GM23338 (cell line): Measurements from ENCODE around the gene MZB1. TPM values are rescaled to one million over a fixed set of nuclear protein-coding genes. Genes with fewer than 3 reads are reported as not detected.

Source experiments
- CREB1 ChIP-seq: fragments of 250-450 bp; sonication (Bioruptor Pico); IDR thresholded peaks from 2 replicates; pipeline ENCODE4 v1.5.0; 2020; ENCODE audit warnings: low read depth, mild to moderate bottlenecking, moderate library complexity
- EZH2phosphoT487 ChIP-seq: fragments of 200-600 bp; sonication (generic); IDR thresholded peaks from one replicate; pipeline ENCODE4 v1.8.1; 2018; ENCODE audit warnings: antibody characterized with exemption; ENCODE audit not compliant: unreplicated experiment
- NANOG ChIP-seq: IDR thresholded peaks from 2 replicates; pipeline ENCODE4 v1.6.1; 2016; ENCODE audit warnings: antibody characterized with exemption, borderline replicate concordance
- POLR2AphosphoS5 ChIP-seq: IDR thresholded peaks from 2 replicates; pipeline ENCODE4 v1.6.1; 2016; ENCODE audit warnings: antibody characterized with exemption, low read depth
- STAT1 ChIP-seq: IDR thresholded peaks from one replicate; pipeline ENCODE4 v1.6.1; 2016; ENCODE audit warnings: antibody characterized with exemption; ENCODE audit not compliant: unreplicated experiment
- ZNF331 ChIP-seq: fragments of 250-450 bp; sonication (Bioruptor Pico); IDR thresholded peaks from 2 replicates; pipeline ENCODE4 v1.5.0; 2020; ENCODE audit warnings: low read depth, mild to moderate bottlenecking, moderate library complexity
- polyA plus RNA-seq: library from polyadenylated mRNA; unstranded; fragments of >200 nt; fragmentation: Nextera tagmentation; extraction: Ambion mirVana; gene quantifications from 2 replicates; pipeline ENCODE4 v1.2.1, GENCODE V29; 2016
- total RNA-seq: library from RNA; depleted of rRNA; stranded (reverse); fragments of >200 nt; shearing (Covaris generic); gene quantifications from 2 replicates; pipeline ENCODE4 v1.2.3, GENCODE V29; 2014
- TF ChIP-seq, protein P1 (sequence below): fragments of 250-450 bp; sonication (Bioruptor Pico); IDR thresholded peaks from 2 replicates; pipeline ENCODE4 v1.5.0; 2020; ENCODE audit warnings: mild to moderate bottlenecking, moderate library complexity
- TF ChIP-seq, protein P2 (sequence below), 2 experiments: fragments of 200-600 bp in 1 of 2; sonication (generic) in 1 of 2; conservative IDR thresholded peaks; 2 replicates each; pipeline versions ENCODE4 v1.5.1 to v1.6.1; 2016 to 2017; ENCODE audit warnings: antibody characterized with exemption in 2 of 2, low read depth in 2 of 2, mild to moderate bottlenecking in 2 of 2, moderate library complexity in 1 of 2
- TF ChIP-seq, protein P3 (sequence below): IDR thresholded peaks from 2 replicates; pipeline ENCODE4 v1.6.1; 2016; ENCODE audit warnings: antibody characterized with exemption

MZB1 gene
- total and polyA plus RNA-seq, 2 experiments from 2014 or later = 0.52 to 1.6 TPM

DNA sequence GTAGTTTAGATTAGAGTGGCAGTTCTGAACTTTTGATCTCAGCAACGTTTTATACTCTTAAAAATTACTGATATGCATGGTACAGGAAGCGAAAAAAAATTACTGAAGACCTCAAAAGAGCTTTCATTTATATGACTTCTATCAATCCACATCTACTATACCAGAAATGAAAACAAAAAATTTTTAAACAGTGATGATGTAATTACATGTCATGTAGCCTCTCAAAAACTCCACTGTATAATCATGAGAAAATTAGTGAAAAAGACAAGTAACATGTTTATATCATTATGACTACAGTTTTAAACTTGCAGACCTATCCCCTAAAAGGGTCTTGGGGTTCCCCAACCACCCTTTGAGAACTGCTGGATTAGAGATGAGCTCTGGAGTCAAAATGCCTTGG, 40.3 kb upstream of the MZB1 start (continued):
- TF ChIP-seq, protein P1, sequence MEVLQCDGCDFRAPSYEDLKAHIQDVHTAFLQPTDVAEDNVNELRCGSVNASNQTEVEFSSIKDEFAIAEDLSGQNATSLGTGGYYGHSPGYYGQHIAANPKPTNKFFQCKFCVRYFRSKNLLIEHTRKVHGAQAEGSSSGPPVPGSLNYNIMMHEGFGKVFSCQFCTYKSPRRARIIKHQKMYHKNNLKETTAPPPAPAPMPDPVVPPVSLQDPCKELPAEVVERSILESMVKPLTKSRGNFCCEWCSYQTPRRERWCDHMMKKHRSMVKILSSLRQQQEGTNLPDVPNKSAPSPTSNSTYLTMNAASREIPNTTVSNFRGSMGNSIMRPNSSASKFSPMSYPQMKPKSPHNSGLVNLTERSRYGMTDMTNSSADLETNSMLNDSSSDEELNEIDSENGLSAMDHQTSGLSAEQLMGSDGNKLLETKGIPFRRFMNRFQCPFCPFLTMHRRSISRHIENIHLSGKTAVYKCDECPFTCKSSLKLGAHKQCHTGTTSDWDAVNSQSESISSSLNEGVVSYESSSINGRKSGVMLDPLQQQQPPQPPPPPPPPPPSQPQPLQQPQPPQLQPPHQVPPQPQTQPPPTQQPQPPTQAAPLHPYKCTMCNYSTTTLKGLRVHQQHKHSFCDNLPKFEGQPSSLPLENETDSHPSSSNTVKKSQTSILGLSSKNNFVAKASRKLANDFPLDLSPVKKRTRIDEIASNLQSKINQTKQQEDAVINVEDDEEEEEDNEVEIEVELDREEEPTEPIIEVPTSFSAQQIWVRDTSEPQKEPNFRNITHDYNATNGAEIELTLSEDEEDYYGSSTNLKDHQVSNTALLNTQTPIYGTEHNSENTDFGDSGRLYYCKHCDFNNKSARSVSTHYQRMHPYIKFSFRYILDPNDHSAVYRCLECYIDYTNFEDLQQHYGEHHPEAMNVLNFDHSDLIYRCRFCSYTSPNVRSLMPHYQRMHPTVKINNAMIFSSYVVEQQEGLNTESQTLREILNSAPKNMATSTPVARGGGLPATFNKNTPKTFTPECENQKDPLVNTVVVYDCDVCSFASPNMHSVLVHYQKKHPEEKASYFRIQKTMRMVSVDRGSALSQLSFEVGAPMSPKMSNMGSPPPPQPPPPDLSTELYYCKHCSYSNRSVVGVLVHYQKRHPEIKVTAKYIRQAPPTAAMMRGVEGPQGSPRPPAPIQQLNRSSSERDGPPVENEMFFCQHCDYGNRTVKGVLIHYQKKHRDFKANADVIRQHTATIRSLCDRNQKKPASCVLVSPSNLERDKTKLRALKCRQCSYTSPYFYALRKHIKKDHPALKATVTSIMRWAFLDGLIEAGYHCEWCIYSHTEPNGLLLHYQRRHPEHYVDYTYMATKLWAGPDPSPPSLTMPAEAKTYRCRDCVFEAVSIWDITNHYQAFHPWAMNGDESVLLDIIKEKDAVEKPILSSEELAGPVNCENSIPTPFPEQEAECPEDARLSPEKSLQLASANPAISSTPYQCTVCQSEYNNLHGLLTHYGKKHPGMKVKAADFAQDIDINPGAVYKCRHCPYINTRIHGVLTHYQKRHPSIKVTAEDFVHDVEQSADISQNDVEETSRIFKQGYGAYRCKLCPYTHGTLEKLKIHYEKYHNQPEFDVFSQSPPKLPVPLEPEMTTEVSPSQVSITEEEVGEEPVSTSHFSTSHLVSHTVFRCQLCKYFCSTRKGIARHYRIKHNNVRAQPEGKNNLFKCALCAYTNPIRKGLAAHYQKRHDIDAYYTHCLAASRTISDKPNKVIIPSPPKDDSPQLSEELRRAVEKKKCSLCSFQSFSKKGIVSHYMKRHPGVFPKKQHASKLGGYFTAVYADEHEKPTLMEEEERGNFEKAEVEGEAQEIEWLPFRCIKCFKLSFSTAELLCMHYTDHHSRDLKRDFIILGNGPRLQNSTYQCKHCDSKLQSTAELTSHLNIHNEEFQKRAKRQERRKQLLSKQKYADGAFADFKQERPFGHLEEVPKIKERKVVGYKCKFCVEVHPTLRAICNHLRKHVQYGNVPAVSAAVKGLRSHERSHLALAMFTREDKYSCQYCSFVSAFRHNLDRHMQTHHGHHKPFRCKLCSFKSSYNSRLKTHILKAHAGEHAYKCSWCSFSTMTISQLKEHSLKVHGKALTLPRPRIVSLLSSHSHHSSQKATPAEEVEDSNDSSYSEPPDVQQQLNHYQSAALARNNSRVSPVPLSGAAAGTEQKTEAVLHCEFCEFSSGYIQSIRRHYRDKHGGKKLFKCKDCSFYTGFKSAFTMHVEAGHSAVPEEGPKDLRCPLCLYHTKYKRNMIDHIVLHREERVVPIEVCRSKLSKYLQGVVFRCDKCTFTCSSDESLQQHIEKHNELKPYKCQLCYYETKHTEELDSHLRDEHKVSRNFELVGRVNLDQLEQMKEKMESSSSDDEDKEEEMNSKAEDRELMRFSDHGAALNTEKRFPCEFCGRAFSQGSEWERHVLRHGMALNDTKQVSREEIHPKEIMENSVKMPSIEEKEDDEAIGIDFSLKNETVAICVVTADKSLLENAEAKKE = no peak
- TF ChIP-seq STAT1 = no peak
- TF ChIP-seq CREB1 (CRISPR knock-in tag) = no peak
- no peak for TF ChIP-seq POLR2AphosphoS5
- TF ChIP-seq, protein P2, sequence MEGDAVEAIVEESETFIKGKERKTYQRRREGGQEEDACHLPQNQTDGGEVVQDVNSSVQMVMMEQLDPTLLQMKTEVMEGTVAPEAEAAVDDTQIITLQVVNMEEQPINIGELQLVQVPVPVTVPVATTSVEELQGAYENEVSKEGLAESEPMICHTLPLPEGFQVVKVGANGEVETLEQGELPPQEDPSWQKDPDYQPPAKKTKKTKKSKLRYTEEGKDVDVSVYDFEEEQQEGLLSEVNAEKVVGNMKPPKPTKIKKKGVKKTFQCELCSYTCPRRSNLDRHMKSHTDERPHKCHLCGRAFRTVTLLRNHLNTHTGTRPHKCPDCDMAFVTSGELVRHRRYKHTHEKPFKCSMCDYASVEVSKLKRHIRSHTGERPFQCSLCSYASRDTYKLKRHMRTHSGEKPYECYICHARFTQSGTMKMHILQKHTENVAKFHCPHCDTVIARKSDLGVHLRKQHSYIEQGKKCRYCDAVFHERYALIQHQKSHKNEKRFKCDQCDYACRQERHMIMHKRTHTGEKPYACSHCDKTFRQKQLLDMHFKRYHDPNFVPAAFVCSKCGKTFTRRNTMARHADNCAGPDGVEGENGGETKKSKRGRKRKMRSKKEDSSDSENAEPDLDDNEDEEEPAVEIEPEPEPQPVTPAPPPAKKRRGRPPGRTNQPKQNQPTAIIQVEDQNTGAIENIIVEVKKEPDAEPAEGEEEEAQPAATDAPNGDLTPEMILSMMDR (conservative IDR thresholded peaks at IDR 0.05; ENCODE audit: low read depth in 2 of 2) = no peak
- TF ChIP-seq ZNF331 = no peak
- TF ChIP-seq, protein P3, sequence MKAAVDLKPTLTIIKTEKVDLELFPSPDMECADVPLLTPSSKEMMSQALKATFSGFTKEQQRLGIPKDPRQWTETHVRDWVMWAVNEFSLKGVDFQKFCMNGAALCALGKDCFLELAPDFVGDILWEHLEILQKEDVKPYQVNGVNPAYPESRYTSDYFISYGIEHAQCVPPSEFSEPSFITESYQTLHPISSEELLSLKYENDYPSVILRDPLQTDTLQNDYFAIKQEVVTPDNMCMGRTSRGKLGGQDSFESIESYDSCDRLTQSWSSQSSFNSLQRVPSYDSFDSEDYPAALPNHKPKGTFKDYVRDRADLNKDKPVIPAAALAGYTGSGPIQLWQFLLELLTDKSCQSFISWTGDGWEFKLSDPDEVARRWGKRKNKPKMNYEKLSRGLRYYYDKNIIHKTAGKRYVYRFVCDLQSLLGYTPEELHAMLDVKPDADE = no peak
- TF ChIP-seq EZH2phosphoT487 = no peak
- no peak for TF ChIP-seq NANOG
